Measurements from ENCODE around the gene FAM170A. TPM values are rescaled to one million over a fixed set of nuclear protein-coding genes. Genes with fewer than 3 reads are reported as not detected.

FAM170A gene
- total RNA-seq, 6 experiments from 2014 or later, result 0.19 to 0.24 TPM; not detected in 4

GRCh38 chr5:119597728-119598298, 31.5 kb upstream of the FAM170A start:
- Histone ChIP-seq H3K27me3 (no peaks in the 10 kb centered on the region), H3K4me3 (no peak overlapping the region), H3K27ac (no peak overlapping the region), H3K4me1 (no peaks in the 10 kb centered on the region), H3K9me3 (no peaks in the 10 kb centered on the region), H3K36me3 (no peaks in the 10 kb centered on the region)
- intact Hi-C loops (cut with DNase I), result no loop called here
- no peak for TF ChIP-seq POLR2A (IDR thresholded peaks at IDR 0.05)
- TF ChIP-seq, protein P1, sequence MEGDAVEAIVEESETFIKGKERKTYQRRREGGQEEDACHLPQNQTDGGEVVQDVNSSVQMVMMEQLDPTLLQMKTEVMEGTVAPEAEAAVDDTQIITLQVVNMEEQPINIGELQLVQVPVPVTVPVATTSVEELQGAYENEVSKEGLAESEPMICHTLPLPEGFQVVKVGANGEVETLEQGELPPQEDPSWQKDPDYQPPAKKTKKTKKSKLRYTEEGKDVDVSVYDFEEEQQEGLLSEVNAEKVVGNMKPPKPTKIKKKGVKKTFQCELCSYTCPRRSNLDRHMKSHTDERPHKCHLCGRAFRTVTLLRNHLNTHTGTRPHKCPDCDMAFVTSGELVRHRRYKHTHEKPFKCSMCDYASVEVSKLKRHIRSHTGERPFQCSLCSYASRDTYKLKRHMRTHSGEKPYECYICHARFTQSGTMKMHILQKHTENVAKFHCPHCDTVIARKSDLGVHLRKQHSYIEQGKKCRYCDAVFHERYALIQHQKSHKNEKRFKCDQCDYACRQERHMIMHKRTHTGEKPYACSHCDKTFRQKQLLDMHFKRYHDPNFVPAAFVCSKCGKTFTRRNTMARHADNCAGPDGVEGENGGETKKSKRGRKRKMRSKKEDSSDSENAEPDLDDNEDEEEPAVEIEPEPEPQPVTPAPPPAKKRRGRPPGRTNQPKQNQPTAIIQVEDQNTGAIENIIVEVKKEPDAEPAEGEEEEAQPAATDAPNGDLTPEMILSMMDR (IDR thresholded peaks at IDR 0.05), result no peak
- ATAC-seq (no peak), DNase-seq (no peak)
- WGBS (ENCODE audit: insufficient coverage, low coverage, low lambda C conversion rate, missing lambda C conversion rate), result 50% methylated on average over 2 of the region's 2 CpGs

DNA sequence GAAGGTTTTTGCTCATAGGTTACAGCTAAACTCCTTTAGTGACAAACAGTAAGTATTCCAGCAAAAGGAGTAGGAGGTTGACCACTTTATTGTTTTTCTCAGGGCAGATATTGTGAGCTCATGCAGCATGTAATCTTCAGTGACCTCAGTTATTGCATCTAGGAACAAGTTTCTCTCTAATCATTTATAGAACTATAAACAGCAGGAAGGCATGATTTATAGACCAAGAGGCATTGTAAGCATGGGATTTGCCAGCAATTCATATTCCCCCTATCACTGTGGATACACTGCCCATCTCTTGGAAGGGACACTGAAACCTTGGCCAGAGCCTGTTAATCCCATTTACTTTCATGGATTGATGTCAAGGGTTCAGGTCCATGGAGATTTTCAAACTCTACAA, 15.4 kb upstream of the FAM170A start:
- intact Hi-C loops (cut with DNase I), result no loop called here
- H3K4me3 ChIP-seq, result no peak overlapping the region
- DNase-seq, result no peak
- no peaks in the 10 kb centered on the region for H3K27me3 ChIP-seq
- H3K27ac ChIP-seq, result no peak overlapping the region
- H3K4me1 ChIP-seq, result no peaks in the 10 kb centered on the region
- H3K36me3 ChIP-seq, result no peaks in the 10 kb centered on the region
- H3K9me3 ChIP-seq, result no peaks in the 10 kb centered on the region
- no peak for ATAC-seq
- no peak for TF ChIP-seq POLR2A (IDR thresholded peaks at IDR 0.05)
- TF ChIP-seq, protein P1 (IDR thresholded peaks at IDR 0.05), result no peak

GRCh38 chr5:119614838-119615237, 14.5 kb upstream of the FAM170A start:
- H3K27ac ChIP-seq, result no peak overlapping the region
- TF ChIP-seq, protein P1 (IDR thresholded peaks at IDR 0.05), result no peak
- TF ChIP-seq POLR2A (IDR thresholded peaks at IDR 0.05), result no peak
- H3K4me3 ChIP-seq, result no peak overlapping the region
- DNase-seq (no peak), ATAC-seq (no peak)
- no peaks in the 10 kb centered on the region for H3K9me3 ChIP-seq
- intact Hi-C loops (cut with DNase I), result no loop called here
- no peaks in the 10 kb centered on the region for H3K27me3 ChIP-seq
- H3K36me3 ChIP-seq, result no peaks in the 10 kb centered on the region
- H3K4me1 ChIP-seq, result no peaks in the 10 kb centered on the region
- WGBS (ENCODE audit: insufficient coverage, low coverage, low lambda C conversion rate, missing lambda C conversion rate), result 40% methylated on average over 2 of the region's 2 CpGs

- Histone ChIP-seq H3K4me3 (no peak overlapping the region), H3K9me3 (no peaks in the 10 kb centered on the region), H3K27me3 (no peaks in the 10 kb centered on the region), H3K27ac (no peak overlapping the region), H3K4me1 (no peaks in the 10 kb centered on the region), H3K36me3 (no peaks in the 10 kb centered on the region)
- no peak for DNase-seq
- 38% methylated on average over 2 of the region's 2 CpGs for WGBS (ENCODE audit: insufficient coverage, low coverage, low lambda C conversion rate, missing lambda C conversion rate)
- no peak for ATAC-seq
- no peak for TF ChIP-seq POLR2A (IDR thresholded peaks at IDR 0.05)
- TF ChIP-seq, protein P1 (IDR thresholded peaks at IDR 0.05), result no peak
- intact Hi-C loops (cut with DNase I), result no loop called here
Observed at GRCh38 chr5:119626086-119626485, 3.3 kb upstream of the FAM170A start.
